Measurements from ENCODE around the gene ZNF552. TPM values are rescaled to one million over a fixed set of nuclear protein-coding genes. Genes with fewer than 3 reads are reported as not detected.

The ZNF552 gene
- total RNA-seq, 1 experiment from 2014 or later, result 12.0 TPM

- Histone ChIP-seq H3K27me3 (ENCODE audit: low read length) (no peaks in the 10 kb centered on the region), H3F3A (ENCODE audit: low read length, unreplicated experiment) (no peaks in the 10 kb centered on the region), H4K20me1 (ENCODE audit: low read length) (no peaks in the 10 kb centered on the region), H3K4me1 (ENCODE audit: insufficient read depth, low read length) (peaks cover 6% of the 10 kb centered on the region), H3K9me2 (replicated peaks; ENCODE audit: low read length) (no peaks in the 10 kb centered on the region), H2AFZ (ENCODE audit: low read length) (peak within 1 kb of the TSS; percentile 97), H3K79me2 (ENCODE audit: low read length) (peaks cover 46% of the 10 kb centered on the region), H3K9me3 (ENCODE audit: low read length) (no peaks in the 10 kb centered on the region), H3K36me3 (ENCODE audit: low read depth, low read length) (peaks cover 32% of the 10 kb centered on the region), H3K4me2 (ENCODE audit: low read length) (peak within 1 kb of the TSS; percentile 86), H3K9ac (ENCODE audit: low read length) (peak within 1 kb of the TSS; percentile 79), H3K27ac (ENCODE audit: low read length) (peak within 1 kb of the TSS; percentile 28), H3K4me3 (ENCODE audit: low read length) (peak within 1 kb of the TSS; percentile 68)
- TF ChIP-seq EZH2 (IDR thresholded peaks at IDR 0.05; ENCODE audit: low read length, unreplicated experiment) (no peak), EZH2phosphoT487 (IDR thresholded peaks at IDR 0.05; ENCODE audit: borderline replicate concordance, low read length) (no peak)
- TF ChIP-seq, protein P1, sequence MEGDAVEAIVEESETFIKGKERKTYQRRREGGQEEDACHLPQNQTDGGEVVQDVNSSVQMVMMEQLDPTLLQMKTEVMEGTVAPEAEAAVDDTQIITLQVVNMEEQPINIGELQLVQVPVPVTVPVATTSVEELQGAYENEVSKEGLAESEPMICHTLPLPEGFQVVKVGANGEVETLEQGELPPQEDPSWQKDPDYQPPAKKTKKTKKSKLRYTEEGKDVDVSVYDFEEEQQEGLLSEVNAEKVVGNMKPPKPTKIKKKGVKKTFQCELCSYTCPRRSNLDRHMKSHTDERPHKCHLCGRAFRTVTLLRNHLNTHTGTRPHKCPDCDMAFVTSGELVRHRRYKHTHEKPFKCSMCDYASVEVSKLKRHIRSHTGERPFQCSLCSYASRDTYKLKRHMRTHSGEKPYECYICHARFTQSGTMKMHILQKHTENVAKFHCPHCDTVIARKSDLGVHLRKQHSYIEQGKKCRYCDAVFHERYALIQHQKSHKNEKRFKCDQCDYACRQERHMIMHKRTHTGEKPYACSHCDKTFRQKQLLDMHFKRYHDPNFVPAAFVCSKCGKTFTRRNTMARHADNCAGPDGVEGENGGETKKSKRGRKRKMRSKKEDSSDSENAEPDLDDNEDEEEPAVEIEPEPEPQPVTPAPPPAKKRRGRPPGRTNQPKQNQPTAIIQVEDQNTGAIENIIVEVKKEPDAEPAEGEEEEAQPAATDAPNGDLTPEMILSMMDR (conservative IDR thresholded peaks at IDR 0.05; ENCODE audit: low read depth, low read length), result no peak
- CTCF ChIA-PET, result no interaction called here
- POLR2A ChIA-PET (ENCODE audit: unreplicated experiment), result no interaction called here
- no TSS peak for BruUV-seq (replicated peaks)
- DNase-seq (peak; percentile 96), ATAC-seq (peak; percentile 99)
- intact Hi-C loops (cut with micrococcal nuclease), result loop anchor here (1.0 to 5.0 kb wide), 2 partner anchors 33 to 358 kb away; partner anchors contain the start of gene ZNF17
These were observed 45.2 kb downstream of the ZNF552 start, which contains the start of gene ZNF586 for GRCh38 chr19:57769345-57770131. ZNF586 (plus strand) TSS chr19:57769676; CDS start chr19:57769843, 167 bp downstream.

DNA sequence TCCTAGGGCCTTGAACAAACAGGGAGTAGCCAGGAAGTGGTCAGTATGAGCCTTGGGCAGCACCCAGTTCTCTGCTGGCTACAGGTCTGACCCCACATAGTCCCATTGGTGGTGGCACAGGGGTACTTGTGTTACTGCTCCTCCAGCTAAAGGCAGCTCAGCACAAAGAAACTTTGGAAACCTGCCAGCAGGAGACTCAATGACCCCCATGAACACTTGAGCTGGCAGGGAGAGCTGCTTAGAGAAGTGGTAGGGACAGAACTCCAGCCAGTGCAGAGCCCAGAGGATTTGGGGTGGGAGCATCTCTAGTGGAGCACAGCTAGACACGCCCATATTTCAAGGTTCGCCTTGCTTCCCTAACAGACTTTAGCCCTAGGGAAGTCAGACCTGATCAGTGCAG, 55.6 kb downstream of the ZNF552 start:
- Histone ChIP-seq H4K20me1 (ENCODE audit: low read length) (no peaks in the 10 kb centered on the region), H3K4me2 (ENCODE audit: low read length) (no peak overlapping the region), H3K9me3 (ENCODE audit: low read length) (no peaks in the 10 kb centered on the region), H3K9ac (ENCODE audit: low read length) (no peak overlapping the region), H3K9me2 (replicated peaks; ENCODE audit: low read length) (no peaks in the 10 kb centered on the region), H3K27me3 (ENCODE audit: low read length) (no peaks in the 10 kb centered on the region), H3K36me3 (ENCODE audit: low read depth, low read length) (peaks cover 53% of the 10 kb centered on the region), H3K4me1 (ENCODE audit: insufficient read depth, low read length) (no peaks in the 10 kb centered on the region), H3F3A (ENCODE audit: low read length, unreplicated experiment) (no peaks in the 10 kb centered on the region), H3K27ac (ENCODE audit: low read length) (no peak overlapping the region), H2AFZ (ENCODE audit: low read length) (no peak overlapping the region), H3K79me2 (ENCODE audit: low read length) (no peaks in the 10 kb centered on the region), H3K4me3 (ENCODE audit: low read length) (no peak overlapping the region)
- ChIA-PET POLR2A (ENCODE audit: unreplicated experiment) (no interaction called here), CTCF (interaction anchor here (0.6 kb wide), 1 partner anchor 22 kb away, joined by 5 read pairs; no protein-coding TSS in a partner anchor)
- DNase-seq, result no peak
- intact Hi-C loops (cut with micrococcal nuclease), result no loop called here
- TF ChIP-seq, protein P1 (conservative IDR thresholded peaks at IDR 0.05; ENCODE audit: low read depth, low read length), result no peak
- TF ChIP-seq EZH2 (IDR thresholded peaks at IDR 0.05; ENCODE audit: low read length, unreplicated experiment) (no peak), EZH2phosphoT487 (IDR thresholded peaks at IDR 0.05; ENCODE audit: borderline replicate concordance, low read length) (no peak)
- ATAC-seq, result no peak
- BruUV-seq (replicated peaks), result no TSS peak

DNA sequence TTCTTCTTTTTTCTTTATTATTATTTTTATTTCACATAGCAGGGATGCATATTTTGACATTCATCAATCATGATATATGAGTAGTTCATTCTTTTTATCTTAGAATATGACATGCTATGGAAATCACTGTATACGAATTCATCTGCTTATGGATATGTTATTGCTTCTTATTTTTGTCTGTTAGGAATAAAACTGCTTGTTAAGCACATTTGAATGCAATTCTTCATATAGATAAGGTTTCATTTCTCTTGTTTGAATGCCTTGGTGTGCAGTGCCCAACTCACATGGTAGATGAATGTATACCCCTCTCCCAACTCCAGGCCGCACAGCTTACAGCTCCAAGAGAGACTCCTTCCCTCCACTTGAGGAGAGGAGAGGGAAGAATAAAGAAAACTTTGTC, 56.8 kb downstream of the ZNF552 start:
- no peaks in the 10 kb centered on the region for H3F3A ChIP-seq (ENCODE audit: low read length, unreplicated experiment)
- intact Hi-C loops (cut with micrococcal nuclease), result no loop called here
- H4K20me1 ChIP-seq (ENCODE audit: low read length), result no peaks in the 10 kb centered on the region
- H3K9me2 ChIP-seq (replicated peaks; ENCODE audit: low read length), result no peaks in the 10 kb centered on the region
- ATAC-seq (no peak), DNase-seq (no peak)
- no peak overlapping the region for H3K9ac ChIP-seq (ENCODE audit: low read length)
- H3K4me2 ChIP-seq (ENCODE audit: low read length), result no peak overlapping the region
- H3K79me2 ChIP-seq (ENCODE audit: low read length), result no peaks in the 10 kb centered on the region
- CTCF ChIA-PET, result no interaction called here
- no peak overlapping the region for H2AFZ ChIP-seq (ENCODE audit: low read length)
- POLR2A ChIA-PET (ENCODE audit: unreplicated experiment), result no interaction called here
- TF ChIP-seq EZH2phosphoT487 (IDR thresholded peaks at IDR 0.05; ENCODE audit: borderline replicate concordance, low read length), result no peak
- no peak for TF ChIP-seq EZH2 (IDR thresholded peaks at IDR 0.05; ENCODE audit: low read length, unreplicated experiment)
- TF ChIP-seq, protein P1 (conservative IDR thresholded peaks at IDR 0.05; ENCODE audit: low read depth, low read length), result no peak
- H3K36me3 ChIP-seq (ENCODE audit: low read depth, low read length), result peaks cover 65% of the 10 kb centered on the region
- H3K27me3 ChIP-seq (ENCODE audit: low read length), result no peaks in the 10 kb centered on the region
- no peak overlapping the region for H3K4me3 ChIP-seq (ENCODE audit: low read length)
- peaks cover 6% of the 10 kb centered on the region for H3K9me3 ChIP-seq (ENCODE audit: low read length)
- H3K4me1 ChIP-seq (ENCODE audit: insufficient read depth, low read length), result no peaks in the 10 kb centered on the region
- no peak overlapping the region for H3K27ac ChIP-seq (ENCODE audit: low read length)
- no TSS peak for BruUV-seq (replicated peaks)

All from PC-3 (cell line).